HL-60 (cell line): ENCODE data around the gene PLXNB2.

Experiments used
- DNase-seq, 2 experiments: peaks; one replicate each; pipeline ENCODE4 v3.0.0-alpha.2; 2010 to 2020; ENCODE audit warnings: low read depth in 1 of 2, low spot score in 1 of 2
- H3K27ac ChIP-seq: fragments of 250-450 bp; sonication (Bioruptor Pico); replicated peaks from 2 replicates; pipeline ENCODE4 v1.5.1; 2020; ENCODE audit warnings: mild to moderate bottlenecking, moderate library complexity
- H3K27me3 ChIP-seq: fragments of 250-450 bp; sonication (Bioruptor Pico); 2 replicates; pipeline ENCODE4 v1.5.1; 2021; ENCODE audit warnings: mild to moderate bottlenecking, moderate library complexity; ENCODE audit not compliant: insufficient read depth, poor library complexity, severe bottlenecking
- H3K4me3 ChIP-seq: replicated peaks from 2 replicates; pipeline ENCODE4 v1.5.1; 2011; ENCODE audit warnings: mild to moderate bottlenecking, control low read depth, low read length; ENCODE audit not compliant: insufficient read depth
- GABPA ChIP-seq: IDR thresholded peaks from 2 replicates; pipeline ENCODE4 v1.6.1; 2012; ENCODE audit warnings: low read depth
- POLR2AphosphoS5 ChIP-seq: IDR thresholded peaks from 2 replicates; pipeline ENCODE4 v1.6.1; 2012; ENCODE audit warnings: low read depth
- SPI1 ChIP-seq: IDR thresholded peaks from 2 replicates; pipeline ENCODE4 v1.6.1; 2012; ENCODE audit warnings: low read depth, mild to moderate bottlenecking, borderline replicate concordance
- TF ChIP-seq, protein P1 (sequence below): IDR thresholded peaks from 2 replicates; pipeline ENCODE4 v1.6.1; 2012; ENCODE audit warnings: low read depth; ENCODE audit not compliant: insufficient replicate concordance
- TF ChIP-seq, protein P2 (sequence below): IDR thresholded peaks from one replicate; pipeline ENCODE4 v1.5.1; 2011; ENCODE audit warnings: low read length, control low read depth, inconsistent platforms; ENCODE audit not compliant: insufficient read depth

The PLXNB2 gene

GRCh38 chr22:50317674-50318073 lies 10.2 kb upstream of the PLXNB2 start:
- TF ChIP-seq SPI1 (no peak), GABPA (no peak), POLR2AphosphoS5 (no peak)
- TF ChIP-seq, protein P1, sequence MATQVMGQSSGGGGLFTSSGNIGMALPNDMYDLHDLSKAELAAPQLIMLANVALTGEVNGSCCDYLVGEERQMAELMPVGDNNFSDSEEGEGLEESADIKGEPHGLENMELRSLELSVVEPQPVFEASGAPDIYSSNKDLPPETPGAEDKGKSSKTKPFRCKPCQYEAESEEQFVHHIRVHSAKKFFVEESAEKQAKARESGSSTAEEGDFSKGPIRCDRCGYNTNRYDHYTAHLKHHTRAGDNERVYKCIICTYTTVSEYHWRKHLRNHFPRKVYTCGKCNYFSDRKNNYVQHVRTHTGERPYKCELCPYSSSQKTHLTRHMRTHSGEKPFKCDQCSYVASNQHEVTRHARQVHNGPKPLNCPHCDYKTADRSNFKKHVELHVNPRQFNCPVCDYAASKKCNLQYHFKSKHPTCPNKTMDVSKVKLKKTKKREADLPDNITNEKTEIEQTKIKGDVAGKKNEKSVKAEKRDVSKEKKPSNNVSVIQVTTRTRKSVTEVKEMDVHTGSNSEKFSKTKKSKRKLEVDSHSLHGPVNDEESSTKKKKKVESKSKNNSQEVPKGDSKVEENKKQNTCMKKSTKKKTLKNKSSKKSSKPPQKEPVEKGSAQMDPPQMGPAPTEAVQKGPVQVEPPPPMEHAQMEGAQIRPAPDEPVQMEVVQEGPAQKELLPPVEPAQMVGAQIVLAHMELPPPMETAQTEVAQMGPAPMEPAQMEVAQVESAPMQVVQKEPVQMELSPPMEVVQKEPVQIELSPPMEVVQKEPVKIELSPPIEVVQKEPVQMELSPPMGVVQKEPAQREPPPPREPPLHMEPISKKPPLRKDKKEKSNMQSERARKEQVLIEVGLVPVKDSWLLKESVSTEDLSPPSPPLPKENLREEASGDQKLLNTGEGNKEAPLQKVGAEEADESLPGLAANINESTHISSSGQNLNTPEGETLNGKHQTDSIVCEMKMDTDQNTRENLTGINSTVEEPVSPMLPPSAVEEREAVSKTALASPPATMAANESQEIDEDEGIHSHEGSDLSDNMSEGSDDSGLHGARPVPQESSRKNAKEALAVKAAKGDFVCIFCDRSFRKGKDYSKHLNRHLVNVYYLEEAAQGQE: no peak
- TF ChIP-seq, protein P2, sequence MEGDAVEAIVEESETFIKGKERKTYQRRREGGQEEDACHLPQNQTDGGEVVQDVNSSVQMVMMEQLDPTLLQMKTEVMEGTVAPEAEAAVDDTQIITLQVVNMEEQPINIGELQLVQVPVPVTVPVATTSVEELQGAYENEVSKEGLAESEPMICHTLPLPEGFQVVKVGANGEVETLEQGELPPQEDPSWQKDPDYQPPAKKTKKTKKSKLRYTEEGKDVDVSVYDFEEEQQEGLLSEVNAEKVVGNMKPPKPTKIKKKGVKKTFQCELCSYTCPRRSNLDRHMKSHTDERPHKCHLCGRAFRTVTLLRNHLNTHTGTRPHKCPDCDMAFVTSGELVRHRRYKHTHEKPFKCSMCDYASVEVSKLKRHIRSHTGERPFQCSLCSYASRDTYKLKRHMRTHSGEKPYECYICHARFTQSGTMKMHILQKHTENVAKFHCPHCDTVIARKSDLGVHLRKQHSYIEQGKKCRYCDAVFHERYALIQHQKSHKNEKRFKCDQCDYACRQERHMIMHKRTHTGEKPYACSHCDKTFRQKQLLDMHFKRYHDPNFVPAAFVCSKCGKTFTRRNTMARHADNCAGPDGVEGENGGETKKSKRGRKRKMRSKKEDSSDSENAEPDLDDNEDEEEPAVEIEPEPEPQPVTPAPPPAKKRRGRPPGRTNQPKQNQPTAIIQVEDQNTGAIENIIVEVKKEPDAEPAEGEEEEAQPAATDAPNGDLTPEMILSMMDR: no peak
- H3K4me3 ChIP-seq: no peak overlapping the region
- no peaks in the 10 kb centered on the region for H3K27me3 ChIP-seq
- H3K27ac ChIP-seq: no peak overlapping the region
- no peak for DNase-seq

DNA sequence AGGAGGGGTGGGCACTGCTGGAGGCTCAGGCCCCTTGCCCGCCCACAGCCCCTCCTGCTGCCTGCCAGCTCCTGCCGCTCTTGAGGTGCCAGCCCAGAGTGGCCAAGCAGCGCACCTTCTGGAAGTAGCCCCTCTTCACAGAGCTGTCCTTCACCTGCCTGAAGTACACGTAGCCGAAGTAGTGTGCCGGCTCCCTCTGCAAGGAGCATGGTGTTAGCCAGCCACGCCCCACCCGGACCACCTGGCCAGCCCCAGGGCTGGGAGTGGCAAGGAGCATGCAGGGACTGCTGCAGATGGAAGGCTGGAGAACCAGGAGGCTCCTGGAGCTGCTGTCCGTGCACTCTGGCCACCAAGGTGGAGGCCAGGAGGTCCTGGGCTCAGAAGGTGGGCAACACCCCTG lies 9.7 kb upstream of the PLXNB2 start:
- Histone ChIP-seq H3K27ac (no peak overlapping the region), H3K4me3 (no peak overlapping the region), H3K27me3 (no peaks in the 10 kb centered on the region)
- TF ChIP-seq SPI1: no peak
- TF ChIP-seq, protein P2: no peak
- no peak for TF ChIP-seq GABPA
- TF ChIP-seq POLR2AphosphoS5: no peak
- TF ChIP-seq, protein P1: no peak
- DNase-seq: no peak

DNA sequence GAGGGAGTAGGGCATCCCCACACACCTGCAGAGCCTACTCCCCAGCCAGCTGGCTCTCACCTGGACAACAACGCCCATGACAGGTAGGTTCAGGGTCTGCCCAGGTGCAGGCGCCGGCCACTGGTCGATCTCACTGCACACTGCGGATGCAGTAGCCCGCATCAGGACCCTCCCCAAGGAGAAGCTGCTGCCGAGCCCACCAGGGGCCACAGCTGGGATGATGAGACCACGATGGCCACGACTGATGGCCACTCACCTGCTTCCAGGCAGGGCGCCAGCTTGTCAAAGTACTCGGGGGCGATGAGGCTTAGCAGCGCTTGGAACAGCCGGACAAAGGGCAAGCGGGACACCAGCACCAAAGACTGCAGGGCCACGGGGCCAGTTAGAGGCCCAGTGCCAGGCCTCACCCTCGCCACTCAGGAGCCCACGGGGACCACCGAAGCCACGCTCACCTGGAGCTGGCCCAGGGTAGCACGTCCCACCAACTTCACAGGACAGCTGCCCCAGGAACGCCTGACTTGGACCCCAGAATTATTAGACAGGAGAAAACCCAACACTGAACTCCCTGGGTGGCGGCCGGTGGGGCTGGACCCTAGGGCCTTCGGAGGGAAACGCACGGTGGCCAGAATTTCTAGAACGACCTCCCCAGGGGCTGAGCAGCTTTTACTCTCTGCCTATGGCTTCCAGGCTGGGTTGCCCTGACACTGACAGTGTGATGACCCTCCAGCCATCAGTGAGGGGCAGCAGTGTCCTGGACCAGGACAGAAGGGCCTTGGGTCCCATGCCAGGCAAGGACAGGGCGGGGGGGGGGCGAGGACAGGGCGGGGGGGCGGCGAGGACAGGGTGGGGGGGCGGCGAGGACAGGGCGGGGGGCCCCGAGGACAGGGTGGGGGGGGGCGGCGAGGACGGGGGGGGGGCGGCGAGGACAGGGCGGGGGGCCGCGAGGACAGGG lies 8.9 kb upstream of the PLXNB2 start:
- Histone ChIP-seq H3K27me3 (no peaks in the 10 kb centered on the region), H3K27ac (no peak overlapping the region), H3K4me3 (no peak overlapping the region)
- no peak for TF ChIP-seq GABPA
- TF ChIP-seq, protein P2: no peak
- TF ChIP-seq POLR2AphosphoS5: no peak
- DNase-seq: no peak
